DMS 273 (cell line): Measurements from ENCODE around the gene CDC42BPB.
"Not testable (repeated sequence)": the region's sequence is repeated elsewhere in the genome, so short reads cannot be mapped to it uniquely, and the experiment has no call there.

Experiments used
- DNase-seq: peaks from one replicate; lab custom pipeline; 2025; ENCODE audit not compliant: unreplicated experiment; lab: John Stamatoyannopoulos, UW

CDC42BPB gene

GRCh38 chr14:103047453-103047852, 9.9 kb downstream of the CDC42BPB start:
- DNase-seq = not testable (repeated sequence)

DNA sequence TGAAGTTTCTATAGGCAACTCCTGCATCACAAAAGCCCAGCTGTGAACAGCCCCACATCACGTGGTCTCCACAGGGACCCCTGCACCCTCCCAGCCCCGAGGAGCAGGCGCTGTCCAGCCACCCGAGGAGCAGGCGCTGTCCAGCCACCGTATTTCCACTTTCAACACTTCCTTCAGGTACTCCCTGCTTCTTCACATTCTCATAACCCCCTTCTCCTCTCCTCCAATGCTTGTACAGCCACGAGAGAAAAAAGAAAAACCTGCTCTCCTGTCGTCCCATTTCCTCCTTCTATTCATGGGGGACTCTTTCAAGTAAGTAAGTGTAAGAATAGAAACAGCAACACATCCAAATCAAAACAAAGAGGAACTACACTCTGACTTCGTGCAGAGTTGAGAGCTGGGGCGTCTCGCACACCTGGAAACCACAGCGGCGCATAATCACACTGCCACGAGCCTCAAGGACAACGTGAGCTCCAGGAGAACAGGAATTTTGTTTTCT, 11.9 kb downstream of the CDC42BPB start:
- DNase-seq = no peak

- no peak for DNase-seq
These were observed 13.9 kb downstream of the CDC42BPB start for GRCh38 chr14:103043257-103044015.

DNA sequence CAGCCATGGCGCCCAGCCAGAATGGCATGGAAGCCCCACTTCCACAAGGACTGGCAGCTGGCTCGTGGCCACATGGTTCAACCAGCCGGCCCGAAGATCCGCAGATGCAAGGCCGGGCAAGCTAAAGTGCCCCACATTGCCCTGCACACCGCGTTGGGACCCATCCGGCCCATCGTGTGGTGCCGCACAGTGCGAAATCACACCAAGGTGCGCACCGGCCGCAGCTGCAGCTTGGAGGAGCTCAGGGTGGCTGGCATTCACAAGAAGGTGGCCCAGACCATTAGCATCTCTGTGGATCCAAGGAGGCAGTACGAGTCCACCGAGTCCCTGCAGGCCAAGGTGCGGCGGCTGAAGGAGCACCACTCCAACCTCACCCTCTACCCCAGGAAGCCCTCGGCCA, 15.9 kb downstream of the CDC42BPB start:
- no peak for DNase-seq

DNA sequence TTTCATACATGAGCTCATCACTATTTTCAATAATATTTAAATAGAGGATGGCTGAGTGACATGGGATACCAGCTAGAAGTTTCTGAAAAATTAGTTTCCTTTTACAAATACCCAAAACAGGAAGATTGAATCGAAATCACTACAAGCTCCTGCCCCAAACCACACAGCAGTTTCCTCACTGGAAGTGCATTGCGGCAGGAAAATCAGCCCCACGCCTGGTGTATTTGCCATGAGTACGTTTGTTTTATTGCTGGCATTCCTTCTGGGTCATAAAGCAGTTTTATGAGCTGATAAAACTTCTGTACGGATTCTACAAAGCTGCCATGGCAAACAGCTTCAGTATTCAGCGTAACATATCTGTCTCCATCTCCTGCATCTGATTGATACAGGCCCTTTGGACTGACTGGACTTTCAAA, 23.7 kb downstream of the CDC42BPB start:
- no peak for DNase-seq

GRCh38 chr14:103031956-103032355, 25.4 kb downstream of the CDC42BPB start:
- DNase-seq = peak; percentile 41

DNA sequence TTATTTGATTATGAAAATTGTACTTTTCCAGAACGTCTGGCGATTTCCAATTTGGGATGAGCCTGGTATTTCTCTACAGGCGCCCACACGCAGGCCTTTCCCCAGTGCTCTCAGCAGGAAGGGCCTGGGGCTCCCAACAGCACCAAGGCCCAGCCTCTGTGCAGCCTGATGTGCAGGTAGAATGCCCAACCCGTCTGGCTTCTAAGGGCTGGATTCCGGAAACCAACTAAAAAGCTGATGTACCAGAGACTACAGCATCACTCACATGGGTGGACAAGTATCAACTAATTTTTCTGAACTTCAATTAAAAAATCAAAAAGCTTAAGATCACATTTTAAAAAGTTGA, 25.8 kb downstream of the CDC42BPB start:
- no peak for DNase-seq

DNA sequence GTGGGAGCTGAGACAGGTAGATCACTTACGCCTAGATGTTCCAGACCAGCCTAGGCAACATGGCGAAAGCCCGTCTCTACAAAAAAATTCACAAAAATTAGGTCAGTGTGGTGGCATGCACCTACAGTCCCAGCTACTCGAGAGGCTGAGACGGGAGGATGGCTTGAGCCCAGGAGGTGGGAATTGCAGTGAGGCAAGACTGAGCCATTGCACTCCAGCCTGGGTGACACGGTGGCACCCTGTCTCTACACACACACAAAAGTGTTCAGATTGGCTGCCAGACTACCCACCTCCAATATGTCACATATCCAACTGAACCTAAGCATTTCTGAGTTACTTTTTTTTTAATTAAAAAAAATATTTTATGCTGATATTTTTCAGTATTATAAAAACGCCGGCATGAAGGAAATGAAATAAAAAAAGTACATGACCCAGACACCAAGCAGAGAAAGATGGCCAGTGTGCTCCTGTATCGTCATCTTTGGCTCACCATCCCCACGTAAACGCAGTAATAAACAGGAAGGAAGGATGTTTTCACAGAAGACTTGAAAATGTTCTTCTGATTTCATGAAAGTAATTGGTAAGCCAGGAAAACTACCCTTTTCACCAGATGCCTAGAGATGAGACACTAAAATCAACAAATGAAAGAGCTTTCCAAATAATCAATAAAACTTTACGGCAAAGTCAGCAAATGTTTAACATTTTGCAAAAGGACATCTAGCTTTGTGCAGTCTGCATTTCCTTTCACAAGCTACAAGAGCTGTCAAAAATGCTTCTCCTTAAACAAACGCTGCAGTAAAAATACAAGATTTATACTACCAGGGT, 26.4 kb downstream of the CDC42BPB start:
- DNase-seq = no peak

DNA sequence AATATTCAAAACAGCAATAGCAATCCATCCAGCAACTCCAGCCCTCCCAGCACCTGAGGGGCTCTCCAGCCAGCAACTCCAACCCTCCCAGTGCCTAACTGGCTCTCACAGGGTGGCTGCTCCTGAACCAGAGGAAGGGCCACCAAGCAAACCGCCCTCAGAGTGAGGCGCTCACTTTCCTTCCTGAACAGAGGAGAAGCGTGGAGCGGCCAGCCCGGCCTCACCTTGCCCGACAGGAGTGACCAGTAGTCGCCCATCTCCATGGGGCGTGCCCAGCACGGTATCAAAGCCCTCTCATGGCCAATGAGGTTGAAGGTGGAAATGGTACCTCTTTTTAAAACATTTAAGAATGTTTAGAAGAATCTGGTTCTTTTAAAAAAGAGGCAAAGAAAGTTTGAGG, 27.4 kb downstream of the CDC42BPB start:
- DNase-seq = no peak

DNA sequence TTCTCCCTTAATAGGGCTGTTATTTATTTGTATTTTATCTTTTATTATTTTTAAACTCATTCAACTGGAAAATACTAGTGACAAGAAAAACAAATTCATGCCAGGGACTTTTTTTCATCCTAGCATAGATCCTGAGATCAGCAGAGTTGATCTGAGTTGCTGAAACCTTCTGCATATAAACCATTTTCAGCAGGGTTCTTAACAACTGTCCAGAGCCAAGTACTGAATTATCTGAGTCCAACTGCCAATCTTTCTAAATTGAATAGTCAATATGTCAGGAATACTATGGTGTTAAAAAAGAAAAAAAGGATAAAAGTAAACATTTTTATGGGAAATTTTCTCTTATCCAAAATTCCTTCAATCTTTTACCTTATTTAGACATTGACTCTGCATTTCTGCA, 28.6 kb downstream of the CDC42BPB start:
- no peak for DNase-seq

DNA sequence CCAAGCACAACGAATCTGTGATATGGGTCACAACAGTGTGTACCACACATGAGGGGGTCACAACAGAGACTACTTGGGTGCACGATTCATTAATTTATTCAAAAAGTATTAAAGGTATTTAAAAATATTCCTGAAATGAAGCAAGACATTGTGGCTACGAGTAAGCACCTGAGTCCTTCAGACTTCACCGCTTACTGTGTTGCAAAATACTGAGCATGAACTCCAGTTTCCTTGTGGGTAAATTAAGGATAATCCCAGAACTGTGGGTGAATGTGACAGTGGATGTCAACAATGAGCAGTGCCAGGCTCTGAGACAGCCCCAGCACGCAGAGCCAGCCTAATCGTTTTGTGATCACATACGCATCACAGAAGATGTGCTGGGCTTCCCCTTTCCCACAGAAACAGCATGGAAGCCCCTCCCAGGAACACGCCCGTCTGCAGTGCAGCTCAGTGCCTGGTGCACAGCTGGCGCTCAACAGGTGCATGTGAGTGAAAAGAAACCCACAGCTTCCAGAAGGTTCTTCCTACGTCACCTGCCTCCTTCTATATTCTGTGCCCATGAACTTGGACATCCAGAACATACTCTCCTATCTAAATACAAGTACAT, 29.1 kb downstream of the CDC42BPB start:
- no peak for DNase-seq

- DNase-seq = no peak
These were observed 29.9 kb downstream of the CDC42BPB start for GRCh38 chr14:103027451-103027850.

DNA sequence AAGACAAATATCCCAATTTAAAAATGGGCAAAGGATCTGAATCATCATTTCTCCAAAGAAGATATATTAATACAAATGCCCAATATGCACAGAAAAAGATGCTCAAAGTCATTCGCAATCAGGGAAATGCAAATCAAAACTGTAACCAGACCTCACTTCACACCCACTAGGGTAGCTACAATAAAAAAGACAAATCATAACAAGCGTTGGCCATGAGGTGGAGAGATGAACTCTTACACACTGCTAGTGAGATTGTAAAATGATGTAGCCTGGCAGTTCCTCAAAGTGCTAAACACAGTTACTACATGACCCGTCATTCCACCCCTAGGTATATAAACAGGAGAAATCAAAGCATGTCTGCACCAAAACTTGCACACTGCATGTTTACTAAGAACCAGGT, 30.4 kb downstream of the CDC42BPB start:
- DNase-seq = no peak

- DNase-seq = not testable (repeated sequence)
These were observed 31.2 kb downstream of the CDC42BPB start for GRCh38 chr14:103026196-103026595.

GRCh38 chr14:103023881-103024473, 33.4 kb downstream of the CDC42BPB start:
- no peak for DNase-seq

DNA sequence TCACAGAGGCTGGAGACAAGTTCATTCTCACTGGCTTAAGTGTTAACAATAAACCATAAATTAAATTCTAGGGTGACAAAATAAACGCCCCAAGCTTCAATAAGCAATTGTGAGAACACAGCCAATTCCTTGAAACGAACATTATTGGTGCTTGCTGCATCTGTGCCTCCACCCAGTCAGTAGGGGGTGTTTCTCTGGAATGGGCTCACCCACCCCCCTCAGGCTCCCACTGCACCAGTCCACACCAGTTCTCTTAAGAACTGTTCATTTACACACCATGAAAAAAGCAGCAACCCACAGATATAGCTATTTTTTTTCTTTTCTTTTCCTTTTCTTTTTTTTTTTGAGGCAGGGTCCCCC, 34.7 kb downstream of the CDC42BPB start:
- DNase-seq = no peak

DNA sequence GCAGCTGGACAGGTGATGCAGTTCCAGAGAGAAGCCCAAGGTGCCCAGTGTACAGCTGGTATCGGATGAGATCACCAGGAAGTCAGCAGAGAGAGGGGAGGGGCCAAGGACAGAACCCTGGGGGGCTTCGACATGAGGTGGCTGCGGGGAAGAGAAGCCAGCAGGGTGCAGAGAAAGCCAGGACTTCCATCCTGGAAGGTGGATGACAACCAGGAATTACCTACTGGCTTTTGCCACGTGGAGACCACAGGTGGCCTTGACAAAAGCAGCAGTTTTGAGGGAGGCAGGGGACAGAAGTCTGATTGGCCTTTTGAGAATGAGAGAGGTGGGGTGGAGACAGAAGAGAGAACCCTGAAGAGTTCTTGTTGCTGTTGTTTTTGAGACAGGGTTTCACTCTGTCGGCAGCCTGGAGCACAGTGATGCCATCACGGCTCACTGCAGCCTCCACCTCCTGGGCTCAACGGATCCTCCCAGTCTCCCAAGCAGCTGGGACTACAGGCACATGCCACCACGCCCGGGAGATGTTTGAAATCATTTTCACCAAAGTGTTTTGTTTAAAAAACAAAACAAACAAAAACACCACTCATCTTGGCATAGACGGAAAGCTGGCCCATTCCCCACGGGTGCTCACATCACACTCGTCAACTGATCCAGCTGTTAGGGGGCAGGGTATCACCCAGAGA, 35.2 kb downstream of the CDC42BPB start:
- DNase-seq = peak; percentile 25

- no peak for DNase-seq
These were observed 35.7 kb downstream of the CDC42BPB start for GRCh38 chr14:103021684-103022001.

GRCh38 chr14:103020271-103021170, 36.8 kb downstream of the CDC42BPB start:
- DNase-seq = no peak

- DNase-seq = no peak
These were observed 37.5 kb downstream of the CDC42BPB start for GRCh38 chr14:103019826-103020225.
